ENCODE results near the gene GOLGA8Q. TPM values are rescaled to one million over a fixed set of nuclear protein-coding genes. Genes with fewer than 3 reads are reported as not detected.
A peak's percentile ranks its signal among the peaks of the same experiment; 100 is the strongest.
"Not testable (repeated sequence)": the region's sequence is repeated elsewhere in the genome, so short reads cannot be mapped to it uniquely, and the experiment has no call there.

Gene GOLGA8Q, protein sequence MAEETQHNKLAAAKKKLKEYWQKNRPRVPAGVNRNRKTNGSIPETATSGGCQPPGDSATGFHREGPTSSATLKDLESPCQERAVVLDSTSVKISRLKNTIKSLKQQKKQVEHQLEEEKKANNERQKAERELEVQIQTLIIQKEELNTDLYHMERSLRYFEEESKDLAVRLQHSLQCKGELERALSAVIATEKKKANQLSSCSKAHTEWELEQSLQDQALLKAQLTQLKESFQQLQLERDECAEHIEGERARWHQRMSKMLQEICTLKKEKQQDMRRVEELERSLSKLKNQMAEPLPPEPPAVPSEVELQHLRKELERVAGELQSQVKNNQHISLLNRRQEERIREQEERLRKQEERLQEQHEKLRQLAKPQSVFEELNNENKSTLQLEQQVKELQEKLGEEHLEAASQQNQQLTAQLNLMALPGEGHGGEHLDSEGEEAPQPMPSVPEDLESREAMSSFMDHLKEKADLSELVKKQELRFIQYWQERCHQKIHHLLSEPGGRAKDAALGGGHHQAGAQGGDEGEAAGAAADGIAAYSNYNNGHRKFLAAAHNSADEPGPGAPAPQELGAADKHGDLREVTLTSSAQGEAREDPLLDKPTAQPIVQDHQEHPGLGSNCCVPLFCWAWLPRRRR
- 1.4 TPM for polyA plus RNA-seq
- long read RNA-seq, donor 1, result 0 reads
- long read RNA-seq, donor 2, result 0 reads
- long read RNA-seq, donor 3, result 0 reads
- long read RNA-seq, donor 4, result 0 reads
- long read RNA-seq, donor 5, result 0 reads
- long read RNA-seq, donor 6, result 0 reads
- long read RNA-seq, donor 7, result 0 reads
- long read RNA-seq, donor 8, result 0 reads
- long read RNA-seq, donor 9, result 0 reads
- long read RNA-seq, donor 10, result 0 reads
- long read RNA-seq, donor 11, result 0 reads

DNA sequence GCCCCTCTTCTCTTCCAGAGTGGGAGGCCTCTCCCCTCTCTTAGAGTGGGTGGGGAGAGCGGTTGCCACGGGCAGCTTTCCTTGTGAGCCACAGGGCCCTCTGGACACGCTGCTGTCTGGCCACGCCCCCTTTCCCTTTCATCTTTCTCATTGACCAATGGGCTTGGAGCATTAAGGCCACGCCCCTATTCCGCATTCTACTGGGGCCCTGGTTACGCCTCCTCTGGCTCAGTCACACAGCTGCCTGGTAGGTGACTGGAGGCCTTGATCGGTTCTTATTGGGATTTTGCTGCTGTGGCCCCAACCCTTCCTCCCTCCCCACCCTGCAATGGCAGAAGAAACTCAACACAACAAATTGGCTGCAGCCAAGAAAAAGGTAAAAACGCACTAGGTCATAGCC, at the start of gene GOLGA8Q:
Gene GOLGA8Q, plus strand, starts transcription at position 301 of the 400 bp plus-strand sequence. Its CDS starts 28 bp downstream, at position 329.
- H3K36me3 ChIP-seq (ENCODE audit: control insufficient read depth, insufficient read depth, low read length); DNase-seq; H3K27me3 ChIP-seq (ENCODE audit: control insufficient read depth, insufficient read depth, low read length); H3K9me3 ChIP-seq (ENCODE audit: control insufficient read depth, low read depth, low read length); H3K4me1 ChIP-seq (ENCODE audit: control insufficient read depth, insufficient read depth, low read length); H3K27ac ChIP-seq (ENCODE audit: low read length); H3K4me3 ChIP-seq (ENCODE audit: low read length): not testable (repeated sequence)
- no CpG with 5 or more reads among the region's 9 CpGs for WGBS (ENCODE audit: insufficient coverage, low lambda C conversion rate)

DNA sequence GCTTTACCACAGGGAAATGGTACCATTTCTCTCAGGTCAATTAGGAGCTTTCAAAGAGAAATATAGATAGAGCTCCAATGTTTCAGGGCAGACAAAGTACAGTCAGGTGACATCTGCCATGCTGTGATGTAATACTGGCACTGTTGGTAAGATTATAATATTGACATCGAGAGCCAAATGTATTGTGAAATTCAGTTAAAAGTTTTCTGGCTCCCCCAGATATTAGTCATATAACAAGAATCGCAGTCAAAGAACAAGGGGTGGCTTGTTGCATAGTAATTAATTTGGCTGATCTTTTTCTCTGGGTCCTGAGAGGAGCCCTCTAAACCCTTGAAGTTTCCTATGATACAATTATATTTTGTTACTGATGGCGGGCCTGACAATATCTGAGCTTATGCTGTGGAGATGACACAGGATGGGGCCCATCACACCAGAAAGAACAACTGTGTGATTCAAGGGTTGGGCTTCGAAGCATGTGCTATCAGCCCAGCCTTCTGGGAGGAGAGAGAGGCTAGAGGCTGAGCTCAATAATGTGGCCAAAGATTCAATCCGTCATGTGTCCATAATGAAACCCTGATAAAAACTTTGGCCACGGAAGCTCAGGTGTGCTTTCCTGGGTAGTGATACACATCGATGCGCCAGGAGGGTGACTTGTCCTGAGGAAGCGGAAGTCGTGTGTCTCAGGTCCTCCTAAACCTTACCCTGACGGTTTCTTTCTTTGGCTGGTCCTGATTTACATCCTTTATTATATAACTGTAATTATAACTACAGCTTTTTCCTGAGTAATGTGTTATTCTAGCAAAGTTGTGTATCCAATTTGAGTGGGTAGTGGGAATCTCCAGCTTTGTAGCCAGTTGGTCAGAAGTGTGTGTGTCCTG, 48.7 kb upstream of the GOLGA8Q start:
- not testable (repeated sequence) for H3K4me3 ChIP-seq (ENCODE audit: low read length); H3K27ac ChIP-seq (ENCODE audit: low read length); H3K4me1 ChIP-seq (ENCODE audit: control insufficient read depth, insufficient read depth, low read length); DNase-seq; H3K27me3 ChIP-seq (ENCODE audit: control insufficient read depth, insufficient read depth, low read length); H3K36me3 ChIP-seq (ENCODE audit: control insufficient read depth, insufficient read depth, low read length); H3K9me3 ChIP-seq (ENCODE audit: control insufficient read depth, low read depth, low read length)
- no CpG with 5 or more reads among the region's 11 CpGs for WGBS (ENCODE audit: insufficient coverage, low lambda C conversion rate)

DNA sequence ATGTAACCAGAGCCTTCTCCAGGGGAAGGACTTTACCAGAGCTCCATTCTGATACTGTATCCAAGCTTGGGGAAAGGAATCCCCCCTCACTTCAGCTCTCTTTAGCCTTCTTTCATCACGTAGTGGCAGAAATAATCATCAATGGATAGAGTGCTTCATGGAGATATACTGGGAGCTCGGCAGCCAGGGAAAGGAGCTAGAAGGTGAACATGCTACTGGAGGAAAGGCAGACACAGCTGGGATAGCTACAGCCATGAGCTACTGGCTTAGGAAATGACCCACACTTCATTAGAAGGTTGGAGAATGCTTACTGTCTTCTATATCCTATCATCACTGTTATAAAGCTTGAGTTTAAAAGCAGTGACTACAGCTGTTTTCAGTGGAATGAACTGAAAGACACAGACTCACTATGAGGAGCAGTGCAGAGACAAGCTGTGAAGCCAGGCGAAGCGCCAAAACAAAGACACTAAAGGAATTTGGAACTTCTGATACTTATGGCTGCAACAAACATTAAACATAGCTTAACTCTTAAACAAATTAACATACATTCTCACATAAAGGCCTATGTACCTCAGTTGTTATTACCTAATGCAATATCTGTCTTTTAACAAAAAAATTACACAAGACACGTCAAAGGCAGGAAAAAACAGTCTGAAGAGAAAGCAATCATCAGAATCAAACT, 47.5 kb upstream of the GOLGA8Q start:
- DNase-seq; H3K27me3 ChIP-seq (ENCODE audit: control insufficient read depth, insufficient read depth, low read length); H3K27ac ChIP-seq (ENCODE audit: low read length); H3K4me3 ChIP-seq (ENCODE audit: low read length); H3K36me3 ChIP-seq (ENCODE audit: control insufficient read depth, insufficient read depth, low read length); H3K9me3 ChIP-seq (ENCODE audit: control insufficient read depth, low read depth, low read length); H3K4me1 ChIP-seq (ENCODE audit: control insufficient read depth, insufficient read depth, low read length): not testable (repeated sequence)
- no CpG with 5 or more reads among the region's 5 CpGs for WGBS (ENCODE audit: insufficient coverage, low lambda C conversion rate)

DNA sequence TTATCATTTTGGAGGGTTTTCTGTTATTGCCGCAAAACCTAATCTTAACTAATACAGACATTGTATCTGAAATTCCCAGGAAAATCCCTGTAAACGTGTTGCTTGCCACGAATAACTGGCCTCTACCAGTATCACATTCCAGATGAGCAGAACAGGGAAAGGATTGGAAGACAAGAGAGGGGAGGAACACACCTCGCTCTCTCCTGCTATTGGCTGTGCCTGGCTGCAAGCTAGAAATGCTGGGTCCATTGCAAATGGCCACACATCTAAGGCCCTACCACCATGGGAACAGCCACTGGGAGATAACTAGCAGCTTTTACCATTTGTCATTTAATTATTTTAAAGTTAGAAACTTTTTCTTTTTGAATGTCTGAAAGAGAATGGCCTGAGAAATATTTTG, 37.3 kb upstream of the GOLGA8Q start:
- not testable (repeated sequence) for H3K4me1 ChIP-seq (ENCODE audit: control insufficient read depth, insufficient read depth, low read length); H3K36me3 ChIP-seq (ENCODE audit: control insufficient read depth, insufficient read depth, low read length); H3K9me3 ChIP-seq (ENCODE audit: control insufficient read depth, low read depth, low read length); H3K27me3 ChIP-seq (ENCODE audit: control insufficient read depth, insufficient read depth, low read length); DNase-seq; H3K4me3 ChIP-seq (ENCODE audit: low read length); H3K27ac ChIP-seq (ENCODE audit: low read length)
- no CpG with 5 or more reads among the region's 4 CpGs for WGBS (ENCODE audit: insufficient coverage, low lambda C conversion rate)

DNA sequence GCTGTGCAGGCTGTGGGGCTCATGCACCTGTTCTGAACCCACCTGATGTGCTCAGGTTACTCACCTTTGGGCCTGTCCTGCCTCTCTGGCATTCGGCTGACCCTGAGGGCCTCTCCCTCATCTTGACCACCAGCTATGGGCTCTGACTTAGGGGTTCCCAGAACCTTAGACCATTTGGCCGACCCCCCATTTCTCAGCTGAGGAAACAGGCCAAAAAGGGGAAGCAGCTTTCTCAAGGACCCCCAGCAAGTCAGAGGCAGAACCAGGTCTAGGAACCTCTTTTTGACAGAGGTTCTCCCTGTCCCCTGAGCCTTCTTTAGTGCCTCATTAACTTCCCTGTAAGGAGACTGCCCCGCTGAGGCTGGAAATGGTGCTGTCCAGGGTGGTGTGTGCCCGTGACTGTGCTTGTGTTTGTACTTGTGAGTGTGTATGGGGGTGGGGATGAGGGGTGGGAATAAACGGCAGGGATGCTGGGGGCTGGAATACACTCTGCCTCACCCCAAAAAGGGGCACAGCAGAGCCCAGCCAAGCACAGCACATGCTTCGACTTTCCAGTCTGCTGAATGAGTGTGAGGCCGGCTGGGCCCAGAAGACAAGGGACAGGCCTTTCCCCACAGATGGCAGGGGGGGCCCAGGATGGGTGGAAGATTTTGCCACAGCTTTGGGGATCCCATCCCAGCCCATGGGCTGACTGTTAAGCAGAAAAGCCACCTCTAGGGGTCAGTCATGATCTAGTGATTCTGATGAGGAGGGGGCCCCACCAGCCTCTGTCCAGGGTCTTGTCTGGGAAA, 28.2 kb upstream of the GOLGA8Q start:
- H3K27ac ChIP-seq (ENCODE audit: low read length); H3K4me3 ChIP-seq (ENCODE audit: low read length); H3K27me3 ChIP-seq (ENCODE audit: control insufficient read depth, insufficient read depth, low read length); H3K9me3 ChIP-seq (ENCODE audit: control insufficient read depth, low read depth, low read length); H3K4me1 ChIP-seq (ENCODE audit: control insufficient read depth, insufficient read depth, low read length); H3K36me3 ChIP-seq (ENCODE audit: control insufficient read depth, insufficient read depth, low read length): not testable (repeated sequence)
- DNase-seq, result peak in 1 of 2 donors; percentile 0
- no CpG with 5 or more reads among the region's 7 CpGs for WGBS (ENCODE audit: insufficient coverage, low lambda C conversion rate)

DNA sequence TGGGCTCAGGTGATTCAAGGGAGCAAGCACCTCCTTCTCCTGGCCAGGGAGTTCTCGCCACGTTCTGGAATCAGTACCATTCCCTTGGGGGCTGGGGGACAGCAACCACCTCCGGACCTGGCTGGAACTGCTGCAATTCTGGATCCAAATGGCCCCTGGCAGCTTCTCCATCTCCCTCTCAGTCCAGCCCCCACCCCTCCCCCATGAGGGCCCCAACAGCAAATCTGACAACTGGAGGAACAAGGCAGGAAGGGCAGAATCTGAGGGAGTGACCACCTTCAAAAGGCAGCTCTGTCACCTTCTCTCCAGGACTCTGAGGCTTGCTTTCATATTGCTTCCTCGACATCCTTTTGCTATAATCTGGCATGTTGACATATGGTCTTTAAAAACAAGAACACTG, 25.9 kb upstream of the GOLGA8Q start:
- WGBS (ENCODE audit: insufficient coverage, low lambda C conversion rate), result no CpG with 5 or more reads among the region's 4 CpGs
- not testable (repeated sequence) for H3K27me3 ChIP-seq (ENCODE audit: control insufficient read depth, insufficient read depth, low read length); H3K36me3 ChIP-seq (ENCODE audit: control insufficient read depth, insufficient read depth, low read length); H3K27ac ChIP-seq (ENCODE audit: low read length); H3K9me3 ChIP-seq (ENCODE audit: control insufficient read depth, low read depth, low read length); H3K4me1 ChIP-seq (ENCODE audit: control insufficient read depth, insufficient read depth, low read length); H3K4me3 ChIP-seq (ENCODE audit: low read length); DNase-seq

DNA sequence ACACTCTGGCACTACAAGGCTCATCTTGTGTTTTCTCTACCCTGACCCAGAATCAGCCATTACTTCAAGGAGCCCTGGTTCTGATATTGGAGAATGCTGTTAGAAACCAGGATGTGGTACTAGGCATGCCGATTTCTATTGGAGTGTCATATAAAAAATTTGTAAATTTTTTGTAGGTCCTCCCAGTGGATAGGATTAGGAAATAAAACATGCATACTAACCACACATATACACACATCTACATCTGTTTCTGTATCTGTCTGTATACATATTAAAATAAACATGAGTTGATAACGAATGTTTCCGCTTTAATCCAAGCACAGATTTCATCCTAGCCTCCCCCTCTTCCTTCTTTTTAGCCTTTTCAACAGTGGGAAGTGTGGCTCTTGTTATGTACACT, 22.8 kb upstream of the GOLGA8Q start:
- WGBS (ENCODE audit: insufficient coverage, low lambda C conversion rate), result no CpG with 5 or more reads among the region's 3 CpGs

DNA sequence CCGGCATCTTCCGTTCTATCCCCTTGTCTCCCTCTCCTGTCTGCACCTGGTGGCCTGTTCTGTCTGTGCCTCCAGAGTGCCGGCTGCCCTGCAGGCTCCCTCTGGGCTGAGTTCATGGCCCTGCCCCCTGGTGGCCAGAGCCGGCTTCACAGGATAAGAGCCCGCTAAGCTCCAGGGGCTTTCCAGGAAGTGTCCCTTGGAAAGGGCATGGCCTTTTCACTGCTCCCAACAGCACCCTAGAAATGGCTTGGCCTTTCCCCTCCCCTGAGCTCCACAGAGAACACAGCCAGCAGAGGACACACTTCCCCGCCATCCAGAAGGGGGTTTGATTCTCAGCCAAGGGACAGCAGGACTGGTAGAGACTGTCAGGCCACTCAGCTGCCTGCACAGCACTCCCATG, 15.1 kb downstream of the GOLGA8Q start:
- not testable (repeated sequence) for H3K9me3 ChIP-seq (ENCODE audit: control insufficient read depth, low read depth, low read length); DNase-seq; H3K27me3 ChIP-seq (ENCODE audit: control insufficient read depth, insufficient read depth, low read length); H3K4me3 ChIP-seq (ENCODE audit: low read length); H3K27ac ChIP-seq (ENCODE audit: low read length); H3K36me3 ChIP-seq (ENCODE audit: control insufficient read depth, insufficient read depth, low read length); H3K4me1 ChIP-seq (ENCODE audit: control insufficient read depth, insufficient read depth, low read length)
- no CpG with 5 or more reads among the region's 6 CpGs for WGBS (ENCODE audit: insufficient coverage, low lambda C conversion rate)

More for the DNA sequence above, 22.8 kb upstream of the GOLGA8Q start:
- H3K9me3 ChIP-seq (ENCODE audit: control insufficient read depth, low read depth, low read length); H3K4me3 ChIP-seq (ENCODE audit: low read length); DNase-seq; H3K27me3 ChIP-seq (ENCODE audit: control insufficient read depth, insufficient read depth, low read length); H3K27ac ChIP-seq (ENCODE audit: low read length); H3K36me3 ChIP-seq (ENCODE audit: control insufficient read depth, insufficient read depth, low read length); H3K4me1 ChIP-seq (ENCODE audit: control insufficient read depth, insufficient read depth, low read length): not testable (repeated sequence)

DNA sequence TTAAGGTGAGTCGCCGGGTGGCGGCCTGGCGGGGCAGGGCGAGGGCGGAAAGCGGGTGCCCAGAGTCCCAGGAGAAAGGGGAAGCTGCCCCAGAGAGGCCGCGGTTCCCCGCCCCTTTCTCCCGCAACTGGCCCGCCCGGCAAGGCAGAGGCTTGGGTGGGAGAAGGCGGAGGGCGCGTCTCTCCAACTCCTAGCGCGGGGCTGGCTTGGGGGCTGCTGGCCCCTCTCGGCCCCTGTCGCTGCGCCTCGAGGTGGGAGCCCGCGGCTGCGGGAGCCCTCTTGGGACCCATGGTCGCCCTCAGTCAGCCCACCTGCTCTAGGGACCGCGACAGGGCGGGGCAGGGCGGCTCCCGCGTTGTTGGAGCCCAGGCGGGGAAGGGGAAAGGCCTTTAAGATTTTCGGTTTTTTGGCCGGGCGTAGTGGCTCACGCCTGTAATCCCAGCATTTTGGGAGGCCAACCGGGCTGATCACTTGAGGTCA, 21.2 kb downstream of the GOLGA8Q start:
- DNase-seq; H3K27me3 ChIP-seq (ENCODE audit: control insufficient read depth, insufficient read depth, low read length); H3K9me3 ChIP-seq (ENCODE audit: control insufficient read depth, low read depth, low read length); H3K27ac ChIP-seq (ENCODE audit: low read length); H3K4me3 ChIP-seq (ENCODE audit: low read length); H3K36me3 ChIP-seq (ENCODE audit: control insufficient read depth, insufficient read depth, low read length); H3K4me1 ChIP-seq (ENCODE audit: control insufficient read depth, insufficient read depth, low read length): not testable (repeated sequence)
- WGBS (ENCODE audit: insufficient coverage, low lambda C conversion rate), result no CpG with 5 or more reads among the region's 38 CpGs
